GM18520 (cell line): Measurements from ENCODE around the gene SCO2.
"Not testable (repeated sequence)": the region's sequence is repeated elsewhere in the genome, so short reads cannot be mapped to it uniquely, and the experiment has no call there.

ENCODE experiments used
- ATAC-seq: cut with Tn5 transposase; IDR thresholded peaks from one replicate; pipeline ENCODE4 v1.9.1; 2021; ENCODE audit not compliant: unreplicated experiment

Gene SCO2

GRCh38 chr22:50522208-50522805 is 3.1 kb downstream of the SCO2 start:
- no peak for ATAC-seq

GRCh38 chr22:50521710-50522109 is 3.7 kb downstream of the SCO2 start:
- ATAC-seq: no peak

GRCh38 chr22:50520826-50521453 is 4.5 kb downstream of the SCO2 start:
- no peak for ATAC-seq

- not testable (repeated sequence) for ATAC-seq
Measured at GRCh38 chr22:50520184-50520583, 5.2 kb downstream of the SCO2 start.

- no peak for ATAC-seq
Measured at GRCh38 chr22:50519151-50519550, 6.2 kb downstream of the SCO2 start.

GRCh38 chr22:50518606-50519005 is 6.8 kb downstream of the SCO2 start:
- ATAC-seq: no peak

- ATAC-seq: no peak
Measured at GRCh38 chr22:50517495-50518260, 7.7 kb downstream of the SCO2 start.

- ATAC-seq: no peak
Measured at GRCh38 chr22:50516891-50517290, 8.5 kb downstream of the SCO2 start.

GRCh38 chr22:50516068-50516467 is 9.3 kb downstream of the SCO2 start:
- ATAC-seq: no peak

GRCh38 chr22:50513175-50513574 is 12.2 kb downstream of the SCO2 start:
- ATAC-seq: no peak

GRCh38 chr22:50508897-50509296 is 16.5 kb downstream of the SCO2 start:
- no peak for ATAC-seq

GRCh38 chr22:50507991-50508884 is 17.2 kb downstream of the SCO2 start, which contains the start of gene NCAPH2:
NCAPH2 (plus strand) TSS chr22:50508224; CDS start chr22:50508338, 114 bp downstream.
- peak; percentile 76 for ATAC-seq

- peak; percentile 33 for ATAC-seq
Measured at GRCh38 chr22:50507421-50507990, 17.9 kb downstream of the SCO2 start, which contains the start of gene LMF2. LMF2 (minus strand) TSS chr22:50507702; CDS start chr22:50507675, 27 bp downstream.

GRCh38 chr22:50506611-50507420 is 18.6 kb downstream of the SCO2 start:
- no peak for ATAC-seq

- no peak for ATAC-seq
Measured at GRCh38 chr22:50505776-50506610, 19.4 kb downstream of the SCO2 start.

GRCh38 chr22:50505276-50505775 is 20.1 kb downstream of the SCO2 start:
- no peak for ATAC-seq

GRCh38 chr22:50504369-50505211 is 20.8 kb downstream of the SCO2 start:
- ATAC-seq: no peak
